Erythroblast (primary cell): ENCODE results near the gene ANKRD13D.
"Not testable (repeated sequence)": the region's sequence is repeated elsewhere in the genome, so short reads cannot be mapped to it uniquely, and the experiment has no call there.

Source experiments
- GATA1 ChIP-seq: IDR thresholded peaks from 2 replicates; pipeline ENCODE4 v1.6.1; 2011; ENCODE audit warnings: low read depth, mild to moderate bottlenecking, control low read depth, low read length, moderate library complexity
- POLR2A ChIP-seq: IDR thresholded peaks from 2 replicates; pipeline ENCODE4 v1.6.1; 2011; ENCODE audit warnings: mild to moderate bottlenecking, low read length

GRCh38 chr11:67318876-67319275, 29.8 kb downstream of the ANKRD13D start:
- not testable (repeated sequence) for TF ChIP-seq POLR2A, GATA1
